Gastrocnemius medialis (tissue), 4 donors: Measurements from ENCODE around the gene EPHA4. TPM values are rescaled to one million over a fixed set of nuclear protein-coding genes. Genes with fewer than 3 reads are reported as not detected.

Experiments used
- ATAC-seq, 2 donors: fragments of 150-250 bp; one replicate each; pipeline ENCODE4 v1.9.1; 2016
- DNase-seq, 2 donors: peaks; one replicate each; pipeline ENCODE4 v3.0.0-alpha.2; 2019
- H3K27ac ChIP-seq, 4 donors: fragments of 200-600 bp; sonication (generic); 1 replicate in 1 of 4; 2 replicates in 3 of 4; pipeline ENCODE4 v1.5.1; 2016 to 2018; ENCODE audit warnings: mild to moderate bottlenecking in 2 of 4, moderate library complexity in 1 of 4
- H3K27me3 ChIP-seq, 3 donors: fragments of 200-600 bp; sonication (generic) in 2 of 3; 1 replicate in 1 of 3; 2 replicates in 2 of 3; pipeline versions ENCODE4 v1.5.1 to v1.6.0; 2016 to 2019; ENCODE audit warnings: mild to moderate bottlenecking in 1 of 3, moderate library complexity in 1 of 3
- H3K36me3 ChIP-seq, 2 donors: fragments of 200-600 bp; sonication (generic) in 1 of 2; one replicate each; pipeline ENCODE4 v1.5.1; 2017 to 2018
- H3K4me1 ChIP-seq, 2 donors: fragments of 200-600 bp; sonication (generic) in 1 of 2; one replicate each; pipeline ENCODE4 v1.5.1; 2016 to 2017; ENCODE audit warnings: mild to moderate bottlenecking in 2 of 2
- H3K4me3 ChIP-seq, 4 donors: fragments of 200-600 bp; sonication (generic) in 3 of 4; 1 replicate in 1 of 4; 2 replicates in 3 of 4; pipeline ENCODE4 v1.5.1; 2016 to 2019; ENCODE audit warnings: mild to moderate bottlenecking in 2 of 4
- H3K9me3 ChIP-seq, 3 donors: fragments of 200-600 bp; sonication (generic) in 2 of 3; 1 replicate in 1 of 3; 2 replicates in 2 of 3; pipeline ENCODE4 v1.5.1; 2016 to 2019
- CTCF ChIP-seq, 5 experiments: fragments of 450-650 bp in 3 of 5; fragments of 200-600 bp in 2 of 5; sonication (generic) in 2 of 5; IDR thresholded peaks in 4 of 5; conservative IDR thresholded peaks in 1 of 5; 1 replicate in 4 of 5; 2 replicates in 1 of 5; pipeline ENCODE4 v1.5.1; 2016 to 2019; ENCODE audit warnings: antibody characterized with exemption in 5 of 5, mild to moderate bottlenecking in 3 of 5, moderate library complexity in 3 of 5
- POLR2A ChIP-seq, 2 donors: fragments of 450-650 bp; IDR thresholded peaks; one replicate each; pipeline ENCODE4 v1.6.1; 2017; ENCODE audit warnings: antibody characterized with exemption in 2 of 2, mild to moderate bottlenecking in 2 of 2, moderate library complexity in 2 of 2
- in situ Hi-C, 4 donors: fragments of 200-750 bp; cut with MboI; loops; one replicate each; pipeline versions ENCODE4 v1.15.0 to v1.8.0; 2017; ENCODE audit warnings: low sequenced_read_pairs in 4 of 4
- intact Hi-C: fragments of 100-400 bp; cut with DNase I; formaldehyde crosslinking; loops from one replicate; pipeline ENCODE4 v1.15.1; 2023; ENCODE audit warnings: low total_unique reads
- total RNA-seq, 4 donors: library from RNA; depleted of rRNA; stranded (reverse); fragments of >200 nt; gene quantifications; one replicate each; pipeline versions ENCODE4 v1.1.0 to v1.2.3, GENCODE V29; 2016

Gene EPHA4
- 10 to 100 TPM in 2 of 4 donors, 1 to 10 TPM in 2; 6.3 to 18.8 (median 13.0) TPM for total RNA-seq

GRCh38 chr2:221572219-221572820, at the start of gene EPHA4:
EPHA4 (minus strand) TSS chr2:221572304; CDS start chr2:221572248, 56 bp downstream.
- TF ChIP-seq CTCF (IDR thresholded peaks at IDR 0.05 in 4 of 5, conservative IDR thresholded peaks at IDR 0.05 in 1 of 5) (peak in 3 of 5 experiments; percentile 6 to 29 (median 25)), POLR2A (IDR thresholded peaks at IDR 0.05) (peak; percentile 67 to 88)
- Histone ChIP-seq H3K4me1 (peaks cover 21% of the 10 kb centered on the region in 2 donors), H3K4me3 (peak within 1 kb of the TSS; percentile 86 to 95 (median 90)), H3K27me3 (peaks cover 0 to 2% (median 0%) of the 10 kb centered on the region in 3 donors), H3K36me3 (no peaks in the 10 kb centered on the region), H3K27ac (peak within 1 kb of the TSS; percentile 65 to 88 (median 80)), H3K9me3 (no peaks in the 10 kb centered on the region)
- DNase-seq, result peak; percentile 69 to 82
- peak; percentile 72 to 73 for ATAC-seq
- intact Hi-C loops (loop anchor here (2.0 to 10.0 kb wide), 2 partner anchors 128 to 1836 kb away; no protein-coding TSS in a partner anchor), in situ Hi-C loops (loop anchor here in 2 of 4 donors (5.0 to 25.0 kb wide), 2 partner anchors 885 to 1835 kb away; no protein-coding TSS in a partner anchor)

GRCh38 chr2:221618007-221618406, 45.9 kb upstream of the EPHA4 start:
- TF ChIP-seq CTCF (IDR thresholded peaks at IDR 0.05 in 4 of 5, conservative IDR thresholded peaks at IDR 0.05 in 1 of 5), result no peak
- TF ChIP-seq POLR2A (IDR thresholded peaks at IDR 0.05), result no peak
- in situ Hi-C loops, result no loop called here

DNA sequence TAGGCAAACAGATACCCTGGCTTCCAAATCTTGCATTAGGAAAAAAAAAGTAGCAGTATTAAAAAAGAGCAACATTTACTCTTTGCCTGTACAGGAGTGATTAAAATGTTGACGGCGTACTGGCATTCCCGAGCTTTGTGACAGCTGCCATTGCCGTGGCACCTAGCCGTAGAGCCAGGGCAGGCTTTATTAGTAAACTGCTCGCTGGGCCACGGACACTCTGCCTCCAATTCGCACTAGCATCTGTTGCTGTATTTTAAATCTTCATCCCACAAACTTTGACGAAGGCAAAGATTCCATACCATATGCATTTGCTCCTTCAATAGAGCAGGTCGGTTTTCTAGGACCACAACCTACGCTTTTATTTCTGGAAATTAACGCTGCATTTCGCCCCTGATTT, 44.5 kb upstream of the EPHA4 start:
- no peak overlapping the region for H3K4me3 ChIP-seq
- no peaks in the 10 kb centered on the region for H3K27me3 ChIP-seq
- H3K36me3 ChIP-seq, result no peaks in the 10 kb centered on the region
- in situ Hi-C loops, result no loop called here
- DNase-seq, result no peak
- TF ChIP-seq POLR2A (IDR thresholded peaks at IDR 0.05) (no peak), CTCF (IDR thresholded peaks at IDR 0.05 in 4 of 5, conservative IDR thresholded peaks at IDR 0.05 in 1 of 5) (no peak)
- no peak overlapping the region for H3K27ac ChIP-seq
- intact Hi-C loops, result no loop called here
- ATAC-seq, result no peak
- H3K9me3 ChIP-seq, result no peaks in the 10 kb centered on the region
- no peaks in the 10 kb centered on the region for H3K4me1 ChIP-seq

More at GRCh38 chr2:221618007-221618406, 45.9 kb upstream of the EPHA4 start:
- Histone ChIP-seq H3K27me3 (no peaks in the 10 kb centered on the region), H3K27ac (no peak overlapping the region), H3K36me3 (no peaks in the 10 kb centered on the region), H3K4me3 (no peak overlapping the region), H3K9me3 (no peaks in the 10 kb centered on the region), H3K4me1 (no peaks in the 10 kb centered on the region)
- intact Hi-C loops, result no loop called here
- ATAC-seq (no peak), DNase-seq (no peak)

- intact Hi-C loops, result no loop called here
- H3K27me3 ChIP-seq, result no peaks in the 10 kb centered on the region
- H3K27ac ChIP-seq, result no peak overlapping the region
- DNase-seq, result no peak
- no peak for ATAC-seq
- no peak overlapping the region for H3K4me3 ChIP-seq
- no peaks in the 10 kb centered on the region for H3K36me3 ChIP-seq
- H3K4me1 ChIP-seq, result no peaks in the 10 kb centered on the region
- TF ChIP-seq CTCF (IDR thresholded peaks at IDR 0.05 in 4 of 5, conservative IDR thresholded peaks at IDR 0.05 in 1 of 5) (no peak), POLR2A (IDR thresholded peaks at IDR 0.05) (no peak)
- in situ Hi-C loops, result no loop called here
- no peaks in the 10 kb centered on the region for H3K9me3 ChIP-seq
These were observed 42.2 kb upstream of the EPHA4 start for GRCh38 chr2:221614274-221614673.
